Stomach (tissue), 9 donors: Measurements from ENCODE around the gene PRAMEF1. TPM values are rescaled to one million over a fixed set of nuclear protein-coding genes. Genes with fewer than 3 reads are reported as not detected.

Source experiments
- DNase-seq, 2 donors: peaks; one replicate each; pipeline versions ENCODE4 v3.0.0 to v3.0.0-alpha.2; 2013 to 2019
- H3K27ac ChIP-seq, 5 donors: fragments of 200-600 bp in 4 of 5; sonication (generic) in 4 of 5; one replicate each; pipeline ENCODE4 v1.5.1; 2013 to 2019; ENCODE audit warnings: mild to moderate bottlenecking in 1 of 5, moderate library complexity in 1 of 5
- H3K27me3 ChIP-seq, 3 donors: fragments of 200-600 bp; sonication (generic); one replicate each; pipeline ENCODE4 v1.5.1; 2017 to 2019; ENCODE audit warnings: mixed run types in 1 of 3
- H3K36me3 ChIP-seq, 4 donors: fragments of 200-600 bp; sonication (generic); 1 replicate in 3 of 4; 2 replicates in 1 of 4; pipeline ENCODE4 v1.5.1; 2016 to 2019
- H3K4me1 ChIP-seq, 4 donors: fragments of 200-600 bp; sonication (generic); one replicate each; pipeline ENCODE4 v1.5.1; 2016 to 2019
- H3K4me3 ChIP-seq, 4 donors: fragments of 200-600 bp; sonication (generic) in 3 of 4; one replicate each; pipeline ENCODE4 v1.5.1; 2016 to 2019; ENCODE audit warnings: mild to moderate bottlenecking in 1 of 4
- H3K9me3 ChIP-seq, 4 donors: fragments of 200-600 bp; sonication (generic); one replicate each; pipeline ENCODE4 v1.5.1; 2016 to 2019
- EP300 ChIP-seq: sonication (generic); formaldehyde crosslinking; IDR thresholded peaks from one replicate; pipeline ENCODE4 v1.6.1; 2017; ENCODE audit warnings: antibody characterized with exemption
- POLR2A ChIP-seq, 4 donors: fragments of 450-650 bp; IDR thresholded peaks; one replicate each; pipeline ENCODE4 v1.6.1; 2016; ENCODE audit warnings: antibody characterized with exemption in 4 of 4, control low read depth in 2 of 4, mild to moderate bottlenecking in 1 of 4, moderate library complexity in 1 of 4
- POLR2AphosphoS5 ChIP-seq, 3 donors: sonication (generic); formaldehyde crosslinking; IDR thresholded peaks; one replicate each; pipeline ENCODE4 v1.6.1; 2016; ENCODE audit warnings: antibody characterized with exemption in 3 of 3
- WGBS, 5 donors: extraction: QIAGEN DNeasy Blood & Tissue Kit in 3 of 5; methylation state at CpG; one replicate each; pipeline versions ENCODE4 v1.1.5 to v1.1.7; 2013 to 2018; 5-methylcytosine and 5-hydroxymethylcytosine counted together
- intact Hi-C: fragments of 100-400 bp; cut with DNase I; formaldehyde crosslinking; loops from one replicate; pipeline ENCODE4 v1.15.1; 2023; ENCODE audit warnings: low total_unique reads
- polyA plus RNA-seq, 3 donors: library from polyadenylated mRNA; stranded (reverse); fragments of 200-250 nt; gene quantifications; one replicate each; pipeline ENCODE4 v1.2.3, GENCODE V29; 2013
- total RNA-seq, 5 donors: library from RNA; depleted of rRNA; stranded (reverse); fragments of >200 nt; gene quantifications; one replicate each; pipeline versions ENCODE4 v1.1.0 to v1.2.3, GENCODE V29; 2014 to 2016
- TF ChIP-seq, protein P1 (sequence below), 7 experiments: fragments of 450-650 bp in 4 of 7; fragments of 200-600 bp in 3 of 7; sonication (generic) in 3 of 7; IDR thresholded peaks; one replicate each; pipeline ENCODE4 v1.5.1; 2016 to 2019; ENCODE audit warnings: antibody characterized with exemption in 7 of 7, control low read depth in 2 of 7, mild to moderate bottlenecking in 1 of 7
- donor health status: healthy with polysubstance abuse.
- donor health status: Bipolar disorder and iron deficiency.
- donor health status: healthy.

Gene PRAMEF1
- total and polyA plus RNA-seq, 8 donors: not detected

- TF ChIP-seq EP300: no peak
- TF ChIP-seq, protein P1, sequence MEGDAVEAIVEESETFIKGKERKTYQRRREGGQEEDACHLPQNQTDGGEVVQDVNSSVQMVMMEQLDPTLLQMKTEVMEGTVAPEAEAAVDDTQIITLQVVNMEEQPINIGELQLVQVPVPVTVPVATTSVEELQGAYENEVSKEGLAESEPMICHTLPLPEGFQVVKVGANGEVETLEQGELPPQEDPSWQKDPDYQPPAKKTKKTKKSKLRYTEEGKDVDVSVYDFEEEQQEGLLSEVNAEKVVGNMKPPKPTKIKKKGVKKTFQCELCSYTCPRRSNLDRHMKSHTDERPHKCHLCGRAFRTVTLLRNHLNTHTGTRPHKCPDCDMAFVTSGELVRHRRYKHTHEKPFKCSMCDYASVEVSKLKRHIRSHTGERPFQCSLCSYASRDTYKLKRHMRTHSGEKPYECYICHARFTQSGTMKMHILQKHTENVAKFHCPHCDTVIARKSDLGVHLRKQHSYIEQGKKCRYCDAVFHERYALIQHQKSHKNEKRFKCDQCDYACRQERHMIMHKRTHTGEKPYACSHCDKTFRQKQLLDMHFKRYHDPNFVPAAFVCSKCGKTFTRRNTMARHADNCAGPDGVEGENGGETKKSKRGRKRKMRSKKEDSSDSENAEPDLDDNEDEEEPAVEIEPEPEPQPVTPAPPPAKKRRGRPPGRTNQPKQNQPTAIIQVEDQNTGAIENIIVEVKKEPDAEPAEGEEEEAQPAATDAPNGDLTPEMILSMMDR (IDR thresholded peaks at IDR 0.05): no peak
- no peak for TF ChIP-seq POLR2A (IDR thresholded peaks at IDR 0.05)
- TF ChIP-seq POLR2AphosphoS5 (IDR thresholded peaks at IDR 0.05): no peak
- Histone ChIP-seq H3K36me3 (no peaks in the 10 kb centered on the region), H3K9me3 (no peaks in the 10 kb centered on the region), H3K4me3 (no peak overlapping the region), H3K27ac (no peak overlapping the region), H3K27me3 (peaks cover 0 to 35% (median 5%) of the 10 kb centered on the region in 3 donors), H3K4me1 (no peaks in the 10 kb centered on the region)
- 55 to 90% (median 84%) methylated on average over 2 of the region's 2 CpGs for WGBS, 5 donors
- intact Hi-C loops: no loop called here
- no peak for DNase-seq
These were observed 20.6 kb upstream of the PRAMEF1 start for GRCh38 chr1:12770620-12771019.

- H3K27ac ChIP-seq: no peak overlapping the region
- WGBS, 5 donors: 60 to 71% (median 69%) methylated on average over 5 of the region's 5 CpGs
These were observed 20.0 kb upstream of the PRAMEF1 start for GRCh38 chr1:12771186-12771585.

GRCh38 chr1:12772520-12772919, 18.7 kb upstream of the PRAMEF1 start:
- no peaks in the 10 kb centered on the region for H3K4me1 ChIP-seq
- no peak for DNase-seq
- WGBS, 5 donors: 76 to 89% (median 88%) methylated on average over 4 to 5 of the region's 5 CpGs
- H3K9me3 ChIP-seq: no peaks in the 10 kb centered on the region
- H3K27me3 ChIP-seq: peaks cover 0 to 35% (median 5%) of the 10 kb centered on the region in 3 donors
- no peak overlapping the region for H3K4me3 ChIP-seq
- TF ChIP-seq POLR2A (IDR thresholded peaks at IDR 0.05) (no peak), POLR2AphosphoS5 (IDR thresholded peaks at IDR 0.05) (no peak), EP300 (no peak)
- TF ChIP-seq, protein P1 (IDR thresholded peaks at IDR 0.05): no peak
- H3K36me3 ChIP-seq: no peaks in the 10 kb centered on the region
- intact Hi-C loops: no loop called here
- no peak overlapping the region for H3K27ac ChIP-seq

More at GRCh38 chr1:12771186-12771585, 20.0 kb upstream of the PRAMEF1 start:
- Histone ChIP-seq H3K9me3 (no peaks in the 10 kb centered on the region), H3K4me1 (no peaks in the 10 kb centered on the region), H3K36me3 (no peaks in the 10 kb centered on the region), H3K27me3 (peaks cover 0 to 35% (median 5%) of the 10 kb centered on the region in 3 donors), H3K4me3 (no peak overlapping the region)
- TF ChIP-seq EP300 (no peak), POLR2A (IDR thresholded peaks at IDR 0.05) (no peak), POLR2AphosphoS5 (IDR thresholded peaks at IDR 0.05) (no peak)
- TF ChIP-seq, protein P1 (IDR thresholded peaks at IDR 0.05): no peak
- intact Hi-C loops: no loop called here
- no peak for DNase-seq

- intact Hi-C loops: no loop called here
- Histone ChIP-seq H3K27ac (no peak within 1 kb of the TSS), H3K9me3 (no peaks in the 10 kb centered on the region), H3K4me1 (no peaks in the 10 kb centered on the region), H3K27me3 (peaks cover 0 to 30% (median 5%) of the 10 kb centered on the region in 3 donors), H3K36me3 (no peaks in the 10 kb centered on the region), H3K4me3 (no peak within 1 kb of the TSS)
- no peak for DNase-seq
- TF ChIP-seq POLR2AphosphoS5 (IDR thresholded peaks at IDR 0.05) (no peak), EP300 (no peak), POLR2A (IDR thresholded peaks at IDR 0.05) (no peak)
- TF ChIP-seq, protein P1 (IDR thresholded peaks at IDR 0.05): no peak
- 78 to 83% (median 80%) methylated on average over 5 of the region's 5 CpGs for WGBS, 5 donors
These were observed 17.8 kb upstream of the PRAMEF1 start, which contains the start of gene PRAMEF12 for GRCh38 chr1:12773438-12773837. PRAMEF12 (plus strand) TSS chr1:12773738; CDS start chr1:12774868, 1,130 bp downstream.
